GM18520 (cell line): ENCODE measurements around the gene TANGO6.
"Not testable (repeated sequence)": the region's sequence is repeated elsewhere in the genome, so short reads cannot be mapped to it uniquely, and the experiment has no call there.

Source experiments
- ATAC-seq: cut with Tn5 transposase; IDR thresholded peaks from one replicate; pipeline ENCODE4 v1.9.1; 2021; ENCODE audit not compliant: unreplicated experiment

Gene TANGO6

DNA sequence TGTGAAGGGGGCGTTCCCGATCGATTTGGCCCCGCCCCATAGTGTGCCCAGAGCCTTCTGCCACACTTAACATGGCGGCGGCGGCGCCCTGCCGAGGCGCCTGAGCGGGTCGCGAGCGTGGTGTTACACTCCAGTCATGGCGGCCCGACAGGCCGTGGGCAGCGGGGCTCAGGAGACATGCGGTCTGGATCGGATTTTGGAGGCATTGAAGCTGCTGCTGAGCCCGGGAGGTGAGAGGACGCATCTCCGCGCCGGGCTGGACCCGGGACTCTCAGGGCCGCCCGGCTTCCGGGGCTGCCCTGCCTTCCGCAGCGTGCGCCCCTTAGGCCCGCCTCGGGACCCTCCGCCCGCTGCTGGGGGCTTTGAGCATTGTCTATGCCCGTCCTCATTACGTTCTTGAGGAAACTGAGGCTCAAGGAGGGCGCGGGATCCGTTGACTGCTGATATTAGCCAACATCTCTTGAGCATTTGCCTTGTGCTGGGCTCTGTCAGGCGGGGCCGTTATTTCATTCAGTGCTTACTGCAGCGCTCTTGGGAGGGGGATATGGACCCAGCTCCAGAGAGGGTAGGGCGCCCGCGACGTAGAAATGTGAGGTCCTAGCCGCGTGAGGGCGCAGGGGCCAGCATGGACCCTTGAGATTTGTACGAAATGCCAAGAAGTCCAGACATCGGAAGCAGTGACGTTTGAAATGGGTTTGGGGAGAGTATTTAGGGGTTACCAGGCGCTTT lies at the start of gene TANGO6:
TSS of gene TANGO6 (plus strand) at position 50 of the 729 bp plus-strand sequence. CDS start at position 137, 87 bp downstream.
- peak; percentile 71 for ATAC-seq

DNA sequence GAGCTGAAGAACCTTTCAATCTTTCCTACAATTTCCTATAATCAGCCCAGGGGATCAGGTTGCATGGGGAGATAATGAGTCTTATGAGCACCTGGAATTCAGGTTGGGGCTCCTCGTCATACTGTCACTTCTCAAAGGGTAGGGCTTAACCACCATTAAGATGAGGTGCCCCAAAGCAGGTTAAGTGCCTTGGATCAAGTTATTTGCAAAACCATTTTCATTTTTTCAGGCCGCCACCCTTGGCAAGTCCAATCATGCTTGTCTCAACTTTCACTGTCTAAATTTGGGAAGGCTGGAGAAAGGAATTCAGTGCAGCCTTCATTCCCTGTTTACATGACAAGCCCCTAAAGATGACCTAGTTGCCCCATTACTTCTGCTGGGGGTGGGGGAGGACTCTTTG lies 44.9 kb upstream of the TANGO6 start:
- ATAC-seq: no peak

DNA sequence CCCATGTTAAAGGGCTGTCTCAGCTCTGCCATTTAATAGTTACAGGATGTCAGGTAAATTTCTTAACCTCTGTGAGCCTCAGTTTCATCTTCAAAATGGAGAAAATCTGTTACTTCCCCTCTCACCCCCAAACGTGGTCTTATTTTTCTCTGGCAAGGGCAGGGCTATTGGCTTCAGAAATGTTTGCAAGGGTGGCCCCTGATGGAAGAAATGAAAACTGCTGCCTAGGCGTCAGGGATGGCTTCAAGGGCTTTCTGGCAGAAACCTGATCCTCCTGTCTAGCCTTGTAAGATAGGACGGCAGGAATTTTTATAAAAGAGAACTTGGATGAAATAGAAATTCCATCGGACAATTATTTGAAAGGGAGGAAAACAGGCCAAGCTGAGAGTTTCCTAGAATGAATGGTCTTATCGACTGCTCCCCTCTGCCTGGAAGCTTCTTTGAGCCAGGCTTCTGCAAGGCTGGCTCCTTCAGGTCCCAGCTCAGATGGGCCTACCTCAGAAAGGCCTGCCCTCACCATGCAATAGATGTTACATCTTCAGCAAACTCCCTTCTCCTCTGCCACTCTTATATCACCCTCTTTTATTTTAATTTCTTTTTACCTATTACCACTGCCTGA lies 43.0 kb upstream of the TANGO6 start:
- no peak for ATAC-seq

DNA sequence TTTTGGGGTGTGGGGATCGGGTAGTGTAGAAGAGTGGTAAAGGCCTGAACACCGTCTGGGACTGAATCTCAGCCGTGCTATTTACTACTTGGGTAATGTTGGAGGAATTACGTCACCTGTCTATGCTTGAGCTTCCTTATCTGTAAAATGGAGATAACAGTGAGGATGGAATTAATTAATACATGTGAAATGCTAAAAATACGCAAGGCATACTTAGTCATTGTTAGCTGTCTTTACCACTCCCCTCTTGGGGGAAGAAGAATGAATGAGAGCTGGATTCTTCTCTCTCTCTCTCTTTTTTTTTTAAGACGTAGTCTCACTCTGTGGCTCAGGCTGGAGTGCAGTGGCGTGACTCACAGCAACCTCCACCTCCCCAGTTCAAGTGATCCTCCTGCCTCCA lies 41.1 kb upstream of the TANGO6 start:
- ATAC-seq: no peak

DNA sequence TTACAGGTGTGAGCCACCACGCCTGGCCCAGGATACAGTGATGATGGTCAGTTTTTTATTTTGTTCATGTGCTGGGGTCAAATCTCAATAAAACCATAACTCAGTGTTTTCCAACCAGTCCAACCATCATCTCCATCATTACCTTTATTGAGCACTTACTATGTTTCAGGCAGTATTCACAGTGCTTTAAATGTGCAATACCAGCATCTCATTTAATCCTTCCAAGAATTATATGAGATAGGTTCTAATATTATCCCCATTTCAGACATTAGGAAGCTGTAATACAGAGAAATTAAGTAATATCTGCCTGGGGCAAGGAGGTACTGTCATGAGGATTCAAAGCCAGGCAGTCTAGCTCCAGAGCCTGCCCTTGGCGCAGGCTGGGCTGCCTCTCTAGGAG lies 36.9 kb upstream of the TANGO6 start:
- ATAC-seq: no peak

DNA sequence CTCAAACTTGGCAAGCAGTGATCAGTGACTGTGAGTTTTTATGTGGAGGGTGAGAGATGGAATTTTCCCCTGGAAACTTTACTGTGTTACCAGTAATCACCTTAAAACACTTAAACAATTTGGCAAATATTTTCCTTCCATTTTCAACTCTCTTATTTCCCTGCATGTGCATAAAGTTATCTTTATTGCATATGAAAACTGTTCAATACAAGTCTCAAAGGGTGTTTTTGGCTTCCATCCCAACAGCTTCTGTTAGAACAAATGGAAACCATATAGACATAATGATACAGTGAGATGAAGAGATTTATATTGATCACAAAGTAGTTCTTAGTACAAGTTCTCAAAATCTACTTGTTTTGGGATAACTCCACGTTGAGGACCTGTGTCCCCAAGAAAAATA lies 36.4 kb upstream of the TANGO6 start:
- ATAC-seq: no peak

DNA sequence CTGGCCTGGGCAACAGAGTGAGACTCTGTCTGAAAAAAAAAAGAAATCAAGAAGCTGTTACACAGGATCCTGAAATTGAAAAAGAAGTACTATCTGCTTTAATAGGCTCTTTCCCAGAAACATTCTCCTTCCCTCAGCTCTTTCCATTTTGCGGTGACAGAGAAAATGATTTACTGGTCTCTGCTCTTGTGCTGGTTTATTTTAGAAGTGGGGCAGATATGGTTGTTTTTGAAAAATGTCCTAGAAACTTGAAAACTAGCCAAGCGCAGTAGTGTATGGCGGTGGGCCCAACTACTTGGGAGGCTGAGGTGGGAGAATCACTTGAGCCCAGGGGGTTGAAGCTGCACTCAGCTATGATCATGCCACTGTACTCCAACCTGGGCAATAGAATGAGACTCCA lies 28.8 kb upstream of the TANGO6 start:
- no peak for ATAC-seq

DNA sequence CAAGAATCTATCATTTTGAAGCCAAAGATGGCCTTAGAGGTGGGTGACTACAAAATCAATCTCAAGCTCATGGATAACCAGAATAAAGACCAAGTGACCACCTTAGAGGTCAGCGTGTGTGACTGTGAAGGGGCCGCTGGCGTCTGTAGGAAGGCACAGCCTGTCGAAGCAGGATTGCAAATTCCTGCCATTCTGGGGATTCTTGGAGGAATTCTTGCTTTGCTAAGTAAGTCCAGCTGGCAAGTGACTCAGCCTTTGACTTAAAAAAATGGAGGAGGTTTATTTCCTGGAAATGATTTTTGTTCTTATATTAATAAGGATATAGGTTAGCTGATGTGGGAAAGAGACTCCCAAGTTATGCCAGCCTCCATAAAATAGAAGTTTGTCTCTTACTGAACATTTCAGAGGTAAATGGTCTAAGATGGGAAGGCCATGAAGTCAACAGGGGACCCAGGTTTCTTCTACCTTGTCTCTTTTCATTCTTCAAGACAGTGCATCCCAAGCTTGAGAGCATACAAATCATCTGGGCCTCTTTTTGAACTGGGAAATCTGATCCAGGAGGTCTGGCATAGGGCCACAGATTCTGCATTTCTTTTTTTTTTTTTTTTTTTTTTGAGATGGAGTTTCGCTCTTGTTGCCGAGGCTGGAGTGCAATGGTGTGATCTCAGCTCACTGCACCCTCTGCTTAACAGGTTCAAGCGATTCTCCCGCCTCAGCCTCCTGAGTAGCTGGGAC lies 19.8 kb upstream of the TANGO6 start:
- no peak for ATAC-seq

DNA sequence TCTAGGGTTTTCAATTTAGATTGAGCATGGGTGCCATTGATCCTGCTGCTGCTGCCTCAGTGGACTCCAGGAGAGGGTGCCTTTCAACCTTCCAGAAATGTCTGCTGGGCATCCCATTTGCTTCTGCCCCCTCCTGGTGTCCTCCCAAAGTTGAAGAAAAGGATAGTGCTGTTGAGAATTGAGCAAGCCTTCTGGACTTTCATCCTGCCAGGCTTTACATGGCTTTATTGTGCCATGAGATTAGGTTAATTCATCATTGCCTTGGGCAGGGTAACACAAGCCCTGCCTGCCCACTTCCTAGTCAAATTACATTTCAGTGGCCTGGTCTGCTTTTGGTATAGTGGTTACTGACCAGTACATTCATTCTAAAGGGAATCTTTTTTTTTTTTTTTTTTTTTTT lies 17.9 kb upstream of the TANGO6 start:
- ATAC-seq: no peak

DNA sequence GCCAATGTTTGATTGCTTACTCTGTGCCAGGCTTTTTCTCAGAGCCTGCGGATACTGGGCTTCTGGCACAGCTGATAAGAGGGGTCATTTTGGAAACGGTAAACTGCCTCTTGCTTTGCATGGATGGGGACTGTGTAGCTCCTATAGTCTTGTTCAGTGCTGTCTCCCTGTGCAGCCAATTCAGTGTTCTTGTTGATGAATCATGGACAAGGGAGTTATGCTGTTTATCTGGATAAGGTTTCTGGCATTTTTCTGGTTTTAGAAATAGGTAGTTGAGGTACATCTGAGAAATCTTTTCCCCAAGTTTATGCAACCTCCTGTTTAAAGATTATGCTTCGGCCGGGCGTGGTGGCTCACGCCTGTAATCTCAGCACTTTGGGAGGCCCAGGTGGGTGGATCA lies 16.7 kb upstream of the TANGO6 start:
- no peak for ATAC-seq

DNA sequence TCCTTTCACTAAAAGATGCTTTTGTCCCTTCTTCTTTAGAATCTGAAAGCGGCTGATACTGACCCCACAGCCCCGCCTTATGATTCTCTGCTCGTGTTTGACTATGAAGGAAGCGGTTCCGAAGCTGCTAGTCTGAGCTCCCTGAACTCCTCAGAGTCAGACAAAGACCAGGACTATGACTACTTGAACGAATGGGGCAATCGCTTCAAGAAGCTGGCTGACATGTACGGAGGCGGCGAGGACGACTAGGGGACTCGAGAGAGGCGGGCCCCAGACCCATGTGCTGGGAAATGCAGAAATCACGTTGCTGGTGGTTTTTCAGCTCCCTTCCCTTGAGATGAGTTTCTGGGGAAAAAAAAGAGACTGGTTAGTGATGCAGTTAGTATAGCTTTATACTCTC lies 10.1 kb upstream of the TANGO6 start:
- ATAC-seq: no peak

DNA sequence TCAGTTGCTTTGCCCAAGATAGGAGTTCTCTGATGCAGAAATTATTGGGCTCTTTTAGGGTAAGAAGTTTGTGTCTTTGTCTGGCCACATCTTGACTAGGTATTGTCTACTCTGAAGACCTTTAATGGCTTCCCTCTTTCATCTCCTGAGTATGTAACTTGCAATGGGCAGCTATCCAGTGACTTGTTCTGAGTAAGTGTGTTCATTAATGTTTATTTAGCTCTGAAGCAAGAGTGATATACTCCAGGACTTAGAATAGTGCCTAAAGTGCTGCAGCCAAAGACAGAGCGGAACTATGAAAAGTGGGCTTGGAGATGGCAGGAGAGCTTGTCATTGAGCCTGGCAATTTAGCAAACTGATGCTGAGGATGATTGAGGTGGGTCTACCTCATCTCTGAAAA lies 8.8 kb upstream of the TANGO6 start:
- no peak for ATAC-seq

DNA sequence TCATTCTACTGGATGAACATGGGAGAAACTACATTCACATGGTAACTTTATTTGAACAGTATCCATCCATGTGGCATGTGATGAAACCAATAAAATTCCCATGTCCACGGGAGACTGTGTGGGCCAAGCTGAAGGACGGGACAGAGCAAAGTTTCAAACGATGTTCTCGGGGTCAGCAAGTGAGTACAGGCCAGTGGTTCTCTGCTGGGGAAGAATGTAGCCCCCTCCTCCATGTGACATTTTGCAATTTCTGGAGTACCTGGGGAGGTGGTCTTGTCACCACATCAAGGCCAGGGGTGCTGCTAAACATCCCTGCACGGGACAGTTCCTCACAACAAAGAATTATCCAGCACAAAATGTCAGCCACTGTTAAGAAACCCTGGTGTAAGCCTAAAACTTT lies 7.4 kb upstream of the TANGO6 start:
- no peak for ATAC-seq

DNA sequence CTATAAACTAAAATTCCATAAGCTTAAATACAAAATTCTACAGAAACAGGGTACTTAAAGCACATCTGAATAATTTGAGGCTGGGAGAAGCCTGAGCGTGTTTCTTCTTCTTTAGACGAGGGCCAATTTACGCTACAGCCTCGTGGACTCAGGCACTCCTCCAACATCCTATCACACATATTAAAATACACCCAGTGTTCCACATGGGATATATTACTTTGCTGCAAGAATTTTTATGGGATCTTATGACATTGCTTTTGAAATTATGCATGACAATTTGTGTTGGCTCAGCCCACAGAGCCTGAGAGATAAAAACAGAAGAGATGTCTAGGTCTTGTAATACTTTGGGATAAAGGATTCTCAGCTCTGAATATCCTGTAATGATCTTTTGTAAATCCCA lies 3.5 kb upstream of the TANGO6 start:
- no peak for ATAC-seq

DNA sequence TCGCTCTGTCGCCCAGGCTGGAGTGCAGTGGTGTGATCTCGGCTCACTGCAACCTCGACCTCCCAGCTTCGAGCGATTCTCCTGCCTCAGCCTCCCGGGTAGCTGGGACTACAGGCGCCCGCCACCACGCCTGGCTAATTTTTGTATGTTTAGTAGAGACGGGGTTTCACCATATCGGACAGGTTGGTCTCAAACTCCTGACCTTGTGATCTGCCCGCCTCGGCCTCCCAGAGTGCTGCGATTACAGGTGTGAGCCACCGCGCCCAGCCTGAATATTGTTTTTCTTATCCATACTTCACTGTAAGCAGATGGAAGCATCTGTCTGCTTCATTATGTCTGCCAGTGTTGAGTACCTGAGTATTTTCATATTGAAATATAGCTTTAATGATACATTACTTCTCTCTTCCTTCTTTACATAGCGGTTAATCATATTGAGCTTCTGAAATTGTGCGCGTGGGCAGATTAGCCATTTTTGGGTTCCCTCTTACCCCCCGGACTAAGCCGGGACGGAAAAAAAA lies 308 bp upstream of the TANGO6 start:
- not testable (repeated sequence) for ATAC-seq

DNA sequence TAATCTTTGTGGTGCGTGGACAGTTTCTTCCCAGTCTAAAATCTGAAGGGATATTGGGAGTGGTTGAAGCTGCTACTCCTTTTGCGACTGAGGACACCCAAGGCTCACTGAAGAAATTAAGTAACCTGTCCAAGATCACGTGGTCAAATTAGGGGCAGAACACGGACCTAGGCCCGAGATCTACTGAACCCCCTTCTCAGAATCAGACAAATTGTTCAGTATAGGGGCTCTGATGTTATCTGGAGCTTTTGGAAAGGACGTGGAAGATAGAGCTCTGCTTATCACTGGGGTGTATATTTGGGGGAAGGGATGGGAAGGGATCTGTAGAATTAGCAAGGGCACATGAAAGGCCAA lies 857 bp downstream of the TANGO6 start:
- no peak for ATAC-seq

DNA sequence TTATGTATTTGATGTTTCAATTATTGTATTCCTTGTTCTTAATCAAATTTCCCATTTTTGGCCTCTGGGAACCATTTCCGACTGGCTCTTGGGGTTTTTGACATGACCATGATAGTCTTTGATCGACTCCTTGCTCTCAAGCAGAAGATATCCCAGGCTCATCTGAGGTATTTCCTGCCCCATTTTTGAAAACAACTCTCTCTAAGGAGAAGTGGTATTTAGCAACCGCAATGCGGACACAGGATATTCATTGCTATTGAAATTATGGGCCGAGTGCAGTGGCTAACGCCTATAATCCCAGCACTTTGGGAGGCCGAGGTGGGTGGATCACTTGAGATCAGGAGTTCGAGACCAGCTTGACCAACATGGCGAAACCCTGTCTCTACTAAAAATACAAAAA lies 5.5 kb downstream of the TANGO6 start:
- ATAC-seq: no peak

DNA sequence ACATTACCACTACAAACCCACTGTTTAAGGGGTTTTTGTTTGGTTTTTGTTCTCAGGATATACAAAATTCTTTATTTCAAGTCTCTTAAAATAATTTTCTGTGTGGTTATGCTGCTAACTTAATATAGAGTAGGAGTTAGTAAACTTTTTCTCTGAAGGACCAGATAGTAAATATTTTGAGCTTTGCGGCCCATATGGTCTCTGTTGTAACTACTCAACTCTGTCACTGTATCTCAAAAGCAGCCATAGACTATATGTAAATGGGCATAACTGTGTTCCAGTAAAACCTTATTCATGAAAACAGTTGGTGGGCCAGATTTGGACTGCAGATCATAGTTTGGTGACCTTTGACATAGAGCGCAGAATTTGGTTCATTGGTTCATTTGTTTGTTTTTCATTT lies 7.2 kb downstream of the TANGO6 start:
- ATAC-seq: no peak

DNA sequence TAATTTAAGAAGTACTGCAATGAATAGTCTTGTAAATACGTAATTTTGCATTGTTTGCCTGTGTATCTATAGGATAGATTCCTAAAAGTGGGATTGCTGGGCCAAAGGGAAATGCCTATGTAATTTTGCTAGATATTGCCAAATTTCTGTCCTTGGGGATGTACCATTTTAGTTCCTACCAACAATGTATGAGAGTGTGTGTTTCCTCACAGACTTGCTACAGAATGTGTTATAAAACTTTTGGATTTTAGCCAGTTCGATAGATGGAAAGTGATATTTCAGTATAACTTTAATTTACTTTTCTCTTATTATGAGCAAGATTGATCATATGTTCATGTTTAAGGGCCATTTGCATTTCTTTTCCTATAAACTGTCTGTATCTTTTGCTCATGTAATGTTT lies 8.3 kb downstream of the TANGO6 start:
- ATAC-seq: no peak

DNA sequence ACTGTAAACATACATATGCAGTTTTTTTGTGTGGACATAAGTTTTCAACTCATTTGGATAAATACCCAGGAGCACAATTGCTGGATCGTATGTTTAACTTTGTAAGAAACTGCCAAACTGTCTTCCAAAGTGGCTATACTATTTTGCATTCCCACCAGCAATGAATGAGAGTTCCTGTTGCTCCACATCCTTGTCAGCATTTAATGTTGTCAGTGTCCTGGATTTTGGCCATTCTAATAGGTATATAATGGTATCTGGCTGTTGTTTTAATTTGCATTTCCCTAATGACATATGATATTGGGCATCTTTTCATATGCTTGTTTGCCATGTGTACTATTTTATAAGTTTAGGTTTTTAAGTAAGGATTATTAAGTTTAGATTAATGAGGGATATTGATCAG lies 14.1 kb downstream of the TANGO6 start:
- ATAC-seq: no peak

DNA sequence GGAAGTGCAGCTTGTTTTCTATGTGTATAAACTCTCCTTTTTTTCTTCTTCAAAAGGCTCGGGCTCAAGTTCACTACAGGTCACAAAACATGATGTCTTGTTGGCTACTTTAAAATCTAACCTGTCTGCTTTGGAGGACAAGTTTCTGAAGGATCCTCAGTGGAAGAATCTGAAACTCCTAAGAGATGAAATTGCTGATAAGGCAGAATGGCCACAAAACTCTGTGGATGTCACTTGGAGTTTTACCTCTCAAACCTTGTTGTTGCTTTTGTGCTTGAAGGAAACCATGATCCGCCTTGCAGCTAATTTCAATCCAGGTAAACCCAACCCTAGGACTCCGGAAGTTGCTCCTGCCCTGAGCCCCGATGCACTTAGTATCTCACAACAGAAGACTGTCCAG lies 16.5 kb downstream of the TANGO6 start:
- ATAC-seq: no peak
